Vagina (tissue), 2 donors: ENCODE data around the gene KCNE1.
A peak's percentile ranks its signal among the peaks of the same experiment; 100 is the strongest.

Source experiments
- CTCF ChIP-seq, 3 experiments: fragments of 450-650 bp in 2 of 3; fragments of 200-600 bp in 1 of 3; sonication (generic) in 1 of 3; IDR thresholded peaks; one replicate each; pipeline ENCODE4 v1.5.1; 2017 to 2019; ENCODE audit warnings: antibody characterized with exemption in 3 of 3, mild to moderate bottlenecking in 2 of 3, moderate library complexity in 2 of 3
- POLR2A ChIP-seq, 2 donors: fragments of 450-650 bp; IDR thresholded peaks; one replicate each; pipeline ENCODE4 v1.6.1; 2017; ENCODE audit warnings: antibody characterized with exemption in 2 of 2, mild to moderate bottlenecking in 2 of 2, moderate library complexity in 2 of 2
- POLR2AphosphoS5 ChIP-seq, 2 donors: sonication (generic); formaldehyde crosslinking; IDR thresholded peaks; one replicate each; pipeline ENCODE4 v1.9.0; 2017; ENCODE audit warnings: antibody characterized with exemption in 2 of 2, mild to moderate bottlenecking in 2 of 2, low read depth in 1 of 2; ENCODE audit not compliant: insufficient read depth in 1 of 2

GRCh38 chr21:34546542-34546941, 34.5 kb upstream of the KCNE1 start:
- TF ChIP-seq CTCF (IDR thresholded peaks at IDR 0.05), result no peak
- TF ChIP-seq POLR2AphosphoS5 (IDR thresholded peaks at IDR 0.05; ENCODE audit: insufficient read depth in 1 of 2, low read depth in 1 of 2), result peak in 1 of 2 donors; percentile 35
- TF ChIP-seq POLR2A (IDR thresholded peaks at IDR 0.05), result no peak
